GM21786 (cell line): Measurements from ENCODE around the gene SEMA4B.
A peak's percentile ranks its signal among the peaks of the same experiment; 100 is the strongest.

ENCODE experiments used
- ATAC-seq: cut with Tn5 transposase; IDR thresholded peaks from one replicate; pipeline ENCODE4 v1.9.1; 2021; ENCODE audit not compliant: unreplicated experiment

The SEMA4B gene

DNA sequence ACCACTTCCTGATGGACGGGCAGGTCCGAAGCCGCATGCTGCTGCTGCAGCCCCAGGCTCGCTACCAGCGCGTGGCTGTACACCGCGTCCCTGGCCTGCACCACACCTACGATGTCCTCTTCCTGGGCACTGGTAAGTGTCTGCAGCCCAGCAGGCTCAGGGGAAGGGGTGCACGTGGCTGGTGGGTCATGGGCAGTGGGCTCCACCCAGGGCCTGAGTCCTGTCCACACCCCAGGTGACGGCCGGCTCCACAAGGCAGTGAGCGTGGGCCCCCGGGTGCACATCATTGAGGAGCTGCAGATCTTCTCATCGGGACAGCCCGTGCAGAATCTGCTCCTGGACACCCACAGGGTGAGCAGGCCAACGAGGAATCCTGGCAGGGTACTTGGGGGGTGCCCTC lies 23.9 kb downstream of the SEMA4B start:
- ATAC-seq = no peak

DNA sequence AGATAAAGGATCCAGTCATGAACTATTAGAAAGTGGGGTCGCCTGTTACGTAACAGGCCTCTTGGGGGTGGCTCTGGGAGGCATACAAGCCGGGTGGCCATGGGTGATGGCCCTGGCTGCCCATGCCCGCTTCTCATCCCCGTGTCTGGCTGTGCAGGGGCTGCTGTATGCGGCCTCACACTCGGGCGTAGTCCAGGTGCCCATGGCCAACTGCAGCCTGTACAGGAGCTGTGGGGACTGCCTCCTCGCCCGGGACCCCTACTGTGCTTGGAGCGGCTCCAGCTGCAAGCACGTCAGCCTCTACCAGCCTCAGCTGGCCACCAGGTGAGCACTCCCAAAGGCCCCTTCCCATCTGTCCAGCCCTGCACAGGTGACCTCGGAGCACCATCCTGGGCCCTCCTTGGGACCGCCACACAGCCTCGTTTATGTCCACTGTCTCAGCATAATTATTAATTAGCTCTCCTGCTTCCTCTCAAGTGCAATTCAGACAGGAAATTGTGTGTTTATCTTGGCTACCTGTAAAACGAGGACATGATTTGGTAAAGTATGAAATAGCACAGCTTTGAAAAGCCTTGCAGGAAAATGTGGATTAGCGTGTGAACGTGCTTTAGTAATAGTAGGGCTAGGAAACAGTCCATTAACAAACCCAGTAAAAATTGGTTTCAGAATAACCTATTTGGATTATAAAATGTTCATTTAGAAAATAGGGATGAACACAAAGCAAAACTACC lies 24.5 kb downstream of the SEMA4B start:
- ATAC-seq = no peak

DNA sequence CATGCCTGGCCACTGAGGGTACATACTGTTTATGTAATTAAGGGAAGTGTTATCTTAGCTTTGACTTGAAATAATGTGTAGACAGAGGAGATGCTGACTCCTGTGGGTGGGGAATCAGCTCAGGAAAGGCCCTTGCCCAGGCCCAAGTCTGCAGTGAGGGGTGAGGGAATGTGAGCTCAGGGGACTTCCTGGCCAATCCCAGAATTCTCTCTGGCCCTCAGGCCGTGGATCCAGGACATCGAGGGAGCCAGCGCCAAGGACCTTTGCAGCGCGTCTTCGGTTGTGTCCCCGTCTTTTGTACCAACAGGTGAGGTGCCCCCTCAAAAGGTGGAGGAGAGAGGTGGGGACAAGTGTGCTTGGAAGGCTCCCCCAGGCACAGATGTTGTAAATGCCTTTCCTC lies 26.2 kb downstream of the SEMA4B start:
- no peak for ATAC-seq

DNA sequence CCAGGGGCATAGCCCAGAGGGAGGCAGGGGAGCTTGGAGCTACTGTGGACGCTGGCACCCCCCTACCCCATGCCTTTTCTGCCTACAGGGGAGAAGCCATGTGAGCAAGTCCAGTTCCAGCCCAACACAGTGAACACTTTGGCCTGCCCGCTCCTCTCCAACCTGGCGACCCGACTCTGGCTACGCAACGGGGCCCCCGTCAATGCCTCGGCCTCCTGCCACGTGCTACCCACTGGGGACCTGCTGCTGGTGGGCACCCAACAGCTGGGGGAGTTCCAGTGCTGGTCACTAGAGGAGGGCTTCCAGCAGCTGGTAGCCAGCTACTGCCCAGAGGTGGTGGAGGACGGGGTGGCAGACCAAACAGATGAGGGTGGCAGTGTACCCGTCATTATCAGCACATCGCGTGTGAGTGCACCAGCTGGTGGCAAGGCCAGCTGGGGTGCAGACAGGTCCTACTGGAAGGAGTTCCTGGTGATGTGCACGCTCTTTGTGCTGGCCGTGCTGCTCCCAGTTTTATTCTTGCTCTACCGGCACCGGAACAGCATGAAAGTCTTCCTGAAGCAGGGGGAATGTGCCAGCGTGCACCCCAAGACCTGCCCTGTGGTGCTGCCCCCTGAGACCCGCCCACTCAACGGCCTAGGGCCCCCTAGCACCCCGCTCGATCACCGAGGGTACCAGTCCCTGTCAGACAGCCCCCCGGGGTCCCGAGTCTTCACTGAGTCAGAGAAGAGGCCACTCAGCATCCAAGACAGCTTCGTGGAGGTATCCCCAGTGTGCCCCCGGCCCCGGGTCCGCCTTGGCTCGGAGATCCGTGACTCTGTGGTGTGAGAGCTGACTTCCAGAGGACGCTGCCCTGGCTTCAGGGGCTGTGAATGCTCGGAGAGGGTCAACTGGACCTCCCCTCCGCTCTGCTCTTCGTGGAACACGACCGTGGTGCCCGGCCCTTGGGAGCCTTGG lies 27.0 kb downstream of the SEMA4B start:
- ATAC-seq = no peak

DNA sequence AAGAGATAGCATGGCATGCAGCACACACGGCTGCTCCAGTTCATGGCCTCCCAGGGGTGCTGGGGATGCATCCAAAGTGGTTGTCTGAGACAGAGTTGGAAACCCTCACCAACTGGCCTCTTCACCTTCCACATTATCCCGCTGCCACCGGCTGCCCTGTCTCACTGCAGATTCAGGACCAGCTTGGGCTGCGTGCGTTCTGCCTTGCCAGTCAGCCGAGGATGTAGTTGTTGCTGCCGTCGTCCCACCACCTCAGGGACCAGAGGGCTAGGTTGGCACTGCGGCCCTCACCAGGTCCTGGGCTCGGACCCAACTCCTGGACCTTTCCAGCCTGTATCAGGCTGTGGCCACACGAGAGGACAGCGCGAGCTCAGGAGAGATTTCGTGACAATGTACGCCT lies 27.8 kb downstream of the SEMA4B start:
- no peak for ATAC-seq

DNA sequence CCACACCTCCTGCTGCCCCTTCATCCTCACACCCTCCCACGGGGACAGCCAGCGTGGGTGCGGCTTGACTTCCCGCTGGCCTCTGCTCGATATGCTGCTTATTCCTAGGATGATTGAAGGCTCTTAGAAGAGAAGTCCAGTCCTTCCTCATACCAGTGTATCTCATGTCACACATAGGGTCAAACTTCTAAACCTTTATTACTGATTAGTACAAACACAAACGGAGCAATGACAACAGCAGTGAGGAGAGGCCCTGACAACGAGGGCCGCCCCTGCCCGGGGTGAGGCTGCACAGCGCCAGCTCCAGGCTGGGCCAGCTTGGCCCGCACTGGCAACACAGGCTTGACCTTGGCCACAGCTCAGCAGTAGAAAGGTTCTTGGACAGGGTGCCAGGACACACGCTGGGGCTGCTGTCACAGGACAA lies 29.0 kb downstream of the SEMA4B start:
- no peak for ATAC-seq

DNA sequence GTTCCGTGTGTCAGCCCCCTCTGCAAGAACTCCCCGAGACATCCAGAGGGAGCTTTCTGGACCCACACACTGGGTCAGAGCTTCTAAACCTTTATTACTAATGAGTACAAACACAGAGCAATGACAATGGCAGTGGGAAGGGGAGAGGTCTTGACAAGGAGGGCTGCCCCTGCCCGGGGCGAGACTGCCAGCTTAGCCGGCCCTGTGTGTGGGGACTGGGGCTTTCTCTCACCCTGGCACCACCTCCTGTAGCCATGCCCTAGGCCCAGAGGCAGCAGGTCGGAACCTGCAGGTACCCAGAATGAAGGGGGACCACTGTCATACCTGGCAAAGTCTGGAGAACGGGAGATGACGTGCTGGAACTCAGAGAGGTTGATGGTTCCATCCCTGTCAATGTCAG lies 29.5 kb downstream of the SEMA4B start:
- no peak for ATAC-seq

DNA sequence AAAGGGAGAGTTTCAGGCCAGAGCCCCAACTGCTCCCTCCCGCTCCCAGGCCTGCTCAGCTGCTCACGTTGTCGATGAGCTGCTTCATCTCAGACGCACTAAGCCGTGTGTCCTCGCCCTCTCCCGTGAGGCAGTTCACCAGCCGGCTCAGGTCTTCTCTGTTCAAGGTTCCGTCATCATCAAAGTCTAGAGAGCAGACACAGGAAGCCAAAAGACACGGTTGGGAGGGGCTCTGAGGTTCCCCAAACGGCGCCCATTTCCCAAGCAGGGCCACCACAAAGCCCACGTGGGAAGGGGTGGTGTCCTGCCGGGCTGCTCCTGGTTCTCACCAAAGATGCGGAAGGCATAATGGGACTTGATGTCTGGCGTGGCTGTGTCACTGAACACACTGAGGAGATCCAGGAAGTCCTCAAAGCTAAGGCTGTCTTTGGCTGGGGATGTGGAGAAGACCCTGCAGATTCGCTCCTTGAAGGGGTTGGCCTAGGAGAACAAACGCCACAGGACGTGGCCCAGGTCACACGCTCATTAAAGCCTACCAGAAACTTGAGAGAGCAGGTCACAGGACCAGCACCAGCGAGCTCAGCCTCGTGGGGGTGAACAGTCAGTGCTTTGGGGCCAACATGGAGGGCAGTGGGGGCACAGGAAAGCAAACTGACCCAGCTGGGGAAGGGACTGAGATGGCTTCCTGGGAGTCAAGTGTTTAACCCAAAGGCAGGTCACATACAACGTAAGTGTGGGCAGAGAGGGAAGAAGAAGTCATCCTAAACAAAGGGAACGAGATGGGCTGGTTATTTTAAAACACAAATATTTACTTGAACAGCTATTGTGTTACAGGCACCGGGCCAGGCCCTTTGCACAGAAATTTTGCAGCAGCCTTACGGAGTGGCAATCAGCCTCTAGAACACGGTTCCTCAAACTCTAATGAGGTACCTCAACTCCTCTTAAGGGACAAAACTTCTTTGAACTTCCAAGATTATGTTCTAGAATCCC lies 30.2 kb downstream of the SEMA4B start:
- no peak for ATAC-seq

DNA sequence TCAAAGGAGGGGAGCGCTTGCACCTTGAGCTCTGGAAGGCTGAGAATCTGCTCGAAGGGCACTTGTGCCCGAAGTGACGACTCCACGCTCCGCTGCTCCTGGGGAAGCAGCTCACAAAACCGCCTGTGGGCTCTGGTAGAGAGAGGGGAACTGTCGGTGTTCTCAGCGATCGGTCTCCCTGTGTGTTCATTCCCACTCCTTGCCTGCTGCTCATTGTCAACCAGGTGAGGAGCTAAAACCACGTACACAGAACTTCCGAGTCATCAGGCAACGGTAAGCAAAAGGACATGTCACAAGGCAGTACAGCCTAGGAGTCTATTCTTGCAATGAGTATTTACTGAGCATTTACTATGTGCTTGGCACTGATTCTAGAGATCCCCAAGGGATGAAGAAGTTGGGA lies 31.1 kb downstream of the SEMA4B start:
- ATAC-seq = no peak

DNA sequence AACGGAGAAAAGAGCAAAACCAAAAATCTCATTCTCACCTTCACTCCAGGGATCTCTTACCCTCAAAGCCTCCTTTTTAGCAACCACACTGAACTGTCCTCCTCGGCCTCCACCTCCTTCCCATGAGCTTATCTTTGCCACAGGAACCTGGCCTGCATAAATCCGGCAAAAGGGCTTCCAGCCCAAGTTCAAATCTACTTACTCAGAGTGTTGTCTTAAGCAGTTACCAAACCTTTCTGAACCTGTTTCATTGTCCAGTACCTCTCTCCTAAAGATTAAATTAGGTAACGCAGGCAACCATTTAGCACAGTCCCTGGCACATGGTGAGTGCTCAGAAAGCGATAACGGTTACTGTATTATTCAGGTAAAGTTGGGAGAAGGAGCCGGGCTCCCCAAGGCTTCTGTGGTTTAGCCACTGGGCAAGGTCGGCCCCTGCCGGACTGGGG lies 31.8 kb downstream of the SEMA4B start:
- no peak for ATAC-seq

DNA sequence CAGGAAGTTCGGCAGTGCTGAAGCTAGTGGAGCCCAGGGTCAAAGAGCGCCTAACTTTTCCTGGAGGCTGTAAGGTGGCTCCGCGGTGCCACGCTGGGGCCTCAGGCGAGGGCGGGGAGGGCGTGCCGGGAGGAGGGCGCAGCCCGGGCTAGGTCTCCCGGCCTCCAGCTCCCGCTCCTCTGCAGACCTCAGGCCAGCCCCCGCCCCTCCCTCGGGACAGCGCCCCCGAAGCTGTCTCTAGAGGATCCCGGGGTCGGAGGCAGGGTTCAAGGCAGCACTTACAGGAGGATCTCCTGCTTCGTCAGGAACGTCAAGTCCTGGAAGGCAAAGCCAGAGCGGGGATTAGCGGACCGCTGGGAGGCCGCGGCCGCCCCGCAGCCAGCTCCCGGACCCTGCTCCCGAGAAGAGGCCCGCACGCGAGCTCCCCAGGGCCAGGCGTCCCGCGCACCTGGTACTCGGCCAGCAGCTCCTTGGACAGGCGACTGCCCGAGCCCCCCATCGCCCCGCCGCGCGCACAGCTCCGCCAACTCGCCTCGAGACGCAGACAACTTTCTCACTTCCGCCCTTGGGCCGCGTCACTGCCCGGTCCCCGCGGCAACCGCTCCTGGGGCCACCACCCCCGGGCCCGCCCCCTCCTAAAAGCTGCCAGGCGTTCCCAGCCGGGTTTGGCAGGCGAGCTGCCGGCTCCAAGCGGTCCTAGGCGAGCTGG lies 32.4 kb downstream of the SEMA4B start, which contains the start of gene CIB1:
Gene CIB1, minus strand, starts transcription at position 555 of the 709 bp plus-strand sequence. Its CDS starts 56 bp downstream, at position 499.
- peak; percentile 85 for ATAC-seq

DNA sequence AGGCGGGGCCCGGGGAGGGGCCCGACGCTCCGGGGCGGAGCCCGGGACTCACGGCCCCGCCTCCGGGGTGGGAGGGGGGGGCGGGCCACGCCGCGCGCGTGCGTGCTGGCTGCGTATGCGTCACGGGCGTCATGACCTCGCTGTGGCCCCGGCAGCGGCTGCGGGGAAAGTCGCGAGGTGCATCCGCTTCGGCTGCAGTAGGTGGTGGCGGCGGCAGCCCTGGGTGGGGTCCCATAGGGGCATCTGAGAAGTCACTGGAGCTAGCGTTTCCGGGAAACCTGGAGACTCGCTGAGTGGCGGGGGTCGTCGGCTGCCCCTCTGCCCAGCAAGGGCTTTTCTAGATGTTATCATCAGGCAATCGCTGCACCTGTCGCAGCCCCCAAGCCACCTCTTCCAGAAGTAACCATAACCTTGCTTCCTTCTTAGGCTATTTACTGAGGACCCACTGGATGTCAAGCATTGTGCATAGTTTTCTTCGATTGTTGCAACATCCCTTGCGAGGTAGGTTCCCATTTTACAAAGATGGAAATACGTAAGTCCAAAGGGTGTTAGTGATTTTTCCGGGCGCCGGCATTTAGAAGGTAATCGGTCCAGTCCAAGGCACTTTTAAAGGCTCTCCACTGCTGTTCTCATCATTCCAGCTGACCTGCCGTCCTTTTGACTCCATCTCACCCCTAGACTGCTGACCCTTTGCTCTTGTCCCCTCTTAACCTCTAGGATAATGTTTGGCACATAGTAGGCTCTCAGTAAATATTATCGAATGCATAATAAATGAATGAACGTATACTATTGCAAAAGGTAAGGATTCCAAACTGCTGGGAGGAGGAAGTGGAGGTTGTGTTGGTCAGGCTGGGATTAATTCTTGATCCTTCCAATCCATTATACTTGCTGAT lies 33.2 kb downstream of the SEMA4B start, which contains the start of gene GDPGP1:
Gene GDPGP1, plus strand, starts transcription at position 114 of the 893 bp plus-strand sequence. CDS start 6,700 bp downstream, outside the sequence.
- ATAC-seq = peak; percentile 51

DNA sequence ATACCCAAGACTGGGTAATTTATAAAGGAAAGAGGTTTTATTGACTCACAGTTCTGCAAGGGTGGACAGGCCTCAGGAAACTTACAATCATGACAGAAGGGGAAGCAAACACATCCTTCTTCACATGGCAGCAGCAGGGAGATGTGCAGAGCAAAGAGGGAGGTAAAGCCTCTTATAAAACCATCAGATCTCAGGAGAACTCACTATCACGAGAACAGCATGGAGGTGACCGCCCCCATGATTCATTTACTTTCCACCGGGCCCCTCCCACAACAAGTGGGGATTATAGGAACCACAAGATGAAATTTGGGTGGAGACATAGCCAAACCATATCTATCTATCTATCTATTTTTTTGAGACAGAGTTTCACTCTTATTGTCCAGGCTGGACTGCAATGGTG lies 38.2 kb downstream of the SEMA4B start:
- ATAC-seq = no peak

DNA sequence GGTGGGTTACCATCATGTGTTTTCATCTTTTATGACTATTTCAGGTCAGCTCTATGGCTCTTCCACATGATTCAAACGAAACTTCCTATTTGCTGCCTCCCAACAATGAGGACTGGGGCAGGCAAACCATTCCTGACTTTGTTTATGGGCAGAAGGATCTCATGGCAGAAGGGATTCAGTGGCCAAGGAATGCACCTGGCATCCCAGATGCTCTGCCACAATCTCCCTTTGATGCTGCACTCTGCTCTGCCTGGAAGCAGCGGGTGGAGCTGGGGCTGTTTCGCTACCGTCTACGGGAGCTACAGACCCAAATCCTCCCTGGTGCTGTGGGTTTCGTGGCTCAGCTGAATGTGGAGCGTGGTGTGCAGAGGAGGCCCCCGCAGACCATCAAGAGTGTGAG lies 39.7 kb downstream of the SEMA4B start:
- no peak for ATAC-seq

DNA sequence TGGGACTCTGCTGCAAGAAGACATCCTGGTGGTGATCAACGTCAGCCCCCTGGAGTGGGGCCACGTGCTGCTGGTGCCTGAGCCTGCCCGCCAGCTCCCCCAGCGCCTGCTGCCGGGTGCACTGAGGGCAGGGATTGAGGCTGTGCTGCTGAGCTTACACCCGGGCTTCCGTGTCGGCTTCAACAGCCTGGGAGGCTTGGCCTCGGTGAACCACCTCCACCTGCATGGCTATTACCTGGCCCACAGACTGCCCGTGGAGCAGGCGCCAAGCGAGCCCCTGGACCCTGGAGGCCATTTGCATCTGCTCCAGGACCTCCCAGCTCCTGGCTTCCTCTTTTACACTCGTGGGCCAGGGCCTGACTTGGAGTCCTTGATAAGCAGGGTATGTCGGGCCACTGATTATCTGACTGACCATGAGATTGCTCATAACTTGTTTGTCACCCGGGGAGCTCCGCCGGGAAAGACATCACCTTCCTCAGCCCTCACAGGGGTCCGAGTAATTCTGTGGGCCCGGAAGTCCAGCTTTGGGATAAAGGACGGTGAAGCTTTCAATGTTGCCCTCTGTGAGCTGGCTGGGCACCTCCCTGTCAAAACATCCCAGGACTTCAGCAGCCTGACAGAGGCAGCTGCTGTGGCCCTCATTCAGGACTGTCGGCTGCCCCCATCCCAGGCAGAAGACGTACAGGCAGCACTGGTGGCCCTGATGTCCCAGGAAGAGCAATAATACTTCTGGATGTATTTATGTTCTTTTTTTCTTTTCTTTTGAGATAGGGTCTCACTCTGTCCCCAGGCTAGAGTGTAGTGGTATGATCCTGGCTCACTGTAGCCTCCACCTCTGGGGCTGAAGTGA lies 40.4 kb downstream of the SEMA4B start:
- ATAC-seq = no peak

DNA sequence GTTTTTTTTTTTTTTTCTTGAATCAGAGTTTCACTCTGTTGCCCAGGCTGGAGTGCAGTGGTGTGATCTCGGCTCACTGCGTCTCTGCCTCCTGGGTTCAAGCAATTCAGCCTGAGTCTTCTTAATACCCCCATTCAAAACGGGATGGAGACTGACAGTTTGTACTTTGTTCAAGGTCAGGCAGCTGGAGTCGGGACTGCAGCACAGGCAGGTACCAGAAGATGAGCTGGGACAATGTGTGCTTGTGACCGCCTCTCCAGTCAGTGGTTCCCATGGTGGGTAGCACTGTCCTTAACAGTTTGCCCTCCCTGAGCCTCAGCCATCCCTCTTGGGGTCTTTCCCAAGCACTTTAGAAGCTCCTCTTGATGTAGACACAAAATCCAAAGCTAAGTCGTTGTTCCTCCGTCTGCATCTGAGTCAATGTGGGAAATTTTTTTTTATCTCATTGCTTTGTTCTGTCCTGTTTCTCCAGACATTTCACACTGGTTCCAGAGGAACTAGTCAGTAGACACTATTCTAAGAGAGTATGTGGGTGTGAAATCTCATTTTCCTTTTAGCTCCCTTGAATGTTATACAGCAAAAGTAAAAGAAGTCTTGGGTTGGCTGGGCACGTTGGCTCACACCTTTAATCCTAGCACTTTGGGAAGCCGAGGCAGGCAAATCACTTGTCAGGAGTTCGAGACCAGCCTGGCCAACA lies 43.0 kb downstream of the SEMA4B start:
- ATAC-seq = no peak

DNA sequence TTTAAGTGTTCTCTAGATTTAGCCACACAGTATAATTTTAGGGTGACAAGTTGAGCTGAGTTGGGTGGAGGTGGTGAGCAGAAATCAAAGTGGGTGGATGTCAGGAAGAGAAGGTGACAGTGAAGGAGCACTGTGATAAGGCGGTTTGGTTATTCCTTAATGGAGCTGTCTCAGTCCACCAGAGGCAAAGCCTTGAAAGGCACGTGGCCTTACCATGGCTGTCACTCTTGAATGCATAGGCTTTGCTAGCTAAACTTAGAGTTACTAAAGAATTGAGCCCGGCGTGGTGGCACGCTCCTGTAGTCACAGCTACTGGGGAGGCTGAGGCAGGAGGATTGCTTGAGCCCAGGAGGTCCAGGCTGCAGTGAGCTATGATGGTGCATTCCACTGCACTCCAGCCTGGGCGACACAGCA lies 47.7 kb downstream of the SEMA4B start:
- no peak for ATAC-seq
